ENCODE measurements around the gene CAPN2.

Gene CAPN2

GRCh38 chr1:223712194-223712849, at the start of gene CAPN2:
TSS of gene CAPN2 (plus strand) at chr1:223712539. CDS start at chr1:223712641, 102 bp downstream.
- peak; percentile 68 for DNase-seq (ENCODE audit: low spot score)

GRCh38 chr1:223662943-223663342, 49.4 kb upstream of the CAPN2 start:
- no peak for DNase-seq (ENCODE audit: low spot score)

GRCh38 chr1:223664106-223664505, 48.2 kb upstream of the CAPN2 start:
- no peak for DNase-seq (ENCODE audit: low spot score)

DNA sequence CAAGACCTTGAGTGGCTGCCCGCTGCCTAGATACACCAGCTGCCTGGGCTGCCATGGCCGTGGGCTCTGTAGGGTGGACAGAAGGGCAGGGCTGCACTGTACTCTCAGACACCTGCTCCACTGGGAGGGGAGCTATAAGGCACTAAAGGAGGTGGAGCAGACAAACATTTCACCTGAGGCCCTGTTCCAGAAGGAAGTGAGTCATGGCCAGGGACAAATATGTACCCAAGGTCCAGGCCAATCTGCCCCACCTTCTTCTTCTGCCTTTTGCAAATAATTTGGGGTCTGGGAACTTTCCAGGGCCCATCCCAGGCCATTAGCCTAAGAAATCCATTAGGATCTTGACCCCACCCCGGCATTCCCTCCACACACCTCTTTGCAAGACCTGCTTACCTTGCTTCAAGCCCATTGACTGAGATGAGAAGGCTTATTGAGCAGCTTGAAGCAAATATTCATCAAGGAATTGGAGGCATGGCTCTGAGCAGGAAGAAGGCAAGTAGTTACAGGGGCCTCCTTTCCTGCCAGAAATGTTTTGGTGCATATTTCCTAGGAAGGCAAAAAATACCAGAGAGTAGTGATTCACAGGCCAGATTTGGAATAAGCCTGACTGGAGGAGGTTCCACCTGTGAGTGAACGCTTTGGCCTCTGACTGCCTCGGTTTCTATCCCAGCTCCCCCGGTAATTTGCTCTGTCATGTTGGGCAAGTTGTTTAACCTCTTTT, 46.6 kb upstream of the CAPN2 start, which contains the start of gene CAPN8:
TSS of gene CAPN8 (minus strand) at position 110 of the 721 bp plus-strand sequence. CDS start at position 55, 55 bp downstream.
- no peak for DNase-seq (ENCODE audit: low spot score)

GRCh38 chr1:223667484-223668182, 44.7 kb upstream of the CAPN2 start:
- DNase-seq (ENCODE audit: low spot score): no peak

DNA sequence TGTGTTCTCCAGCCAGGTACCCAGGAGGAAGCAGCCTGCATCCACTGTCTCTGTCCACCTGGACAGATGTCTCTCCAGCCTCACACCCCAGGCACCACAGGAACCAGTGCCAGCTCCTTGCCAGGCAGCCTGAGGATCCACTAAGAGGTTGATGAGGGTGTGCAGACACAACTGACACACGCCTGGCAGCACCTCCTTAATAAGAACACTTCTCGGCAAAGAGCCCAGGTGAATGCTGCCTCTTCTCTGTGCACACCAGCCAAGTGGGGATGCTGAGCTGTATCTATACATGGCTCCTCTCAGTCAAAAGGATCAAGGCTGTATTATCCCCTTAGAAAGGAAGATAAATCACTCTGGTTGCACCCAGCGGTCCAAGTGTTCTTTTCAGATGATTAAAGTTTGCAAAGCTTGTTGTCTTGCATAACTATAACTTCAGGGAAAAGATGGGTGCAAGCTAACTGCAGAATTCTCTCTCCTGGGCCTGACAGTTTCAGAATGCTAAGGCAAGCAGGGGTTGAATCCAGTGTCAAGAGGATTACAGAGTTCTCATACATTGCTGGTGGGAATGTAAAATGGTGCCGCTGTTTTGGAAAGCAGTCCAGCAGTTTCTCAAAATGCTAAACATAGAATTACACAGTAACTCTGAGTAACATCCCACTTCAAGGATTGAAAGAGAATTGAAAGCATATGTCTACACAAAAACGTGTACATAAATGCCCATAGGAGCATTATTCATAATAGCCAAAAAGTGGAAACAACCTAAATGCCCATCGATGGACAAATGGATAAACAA, 43.1 kb upstream of the CAPN2 start:
- DNase-seq (ENCODE audit: low spot score): no peak

DNA sequence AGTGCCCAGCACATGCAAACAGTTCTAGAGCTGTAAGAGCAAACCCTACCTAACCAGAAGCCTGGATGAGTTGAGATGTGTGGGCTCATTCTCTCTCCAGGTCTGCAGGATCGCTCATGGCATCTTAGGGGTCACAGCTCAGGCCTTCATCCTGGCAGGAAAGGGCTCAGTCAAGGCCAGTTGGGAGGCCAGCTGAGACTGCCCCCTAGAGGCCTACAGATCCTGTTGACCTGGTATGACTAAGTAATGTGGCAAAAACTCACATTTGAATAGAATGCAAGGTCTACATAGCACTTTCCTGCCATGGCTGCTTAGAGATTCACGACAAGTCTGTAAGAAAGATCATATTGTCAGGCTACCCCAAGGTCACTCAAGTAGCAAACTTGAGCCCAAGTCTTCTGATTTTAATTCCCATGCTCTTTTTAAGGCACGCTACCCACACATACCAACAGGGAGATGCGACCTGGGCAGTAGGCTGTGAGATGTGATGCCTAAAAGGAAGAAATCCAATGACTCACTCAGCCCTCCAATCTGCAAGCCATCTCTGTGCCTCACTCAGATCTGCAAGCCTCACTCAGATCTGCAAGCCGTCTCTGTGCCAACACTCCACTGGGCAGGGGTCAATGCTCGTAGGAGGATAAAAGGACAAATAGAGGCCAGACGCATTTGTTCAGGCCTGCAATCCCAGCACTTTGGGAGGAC, 41.7 kb upstream of the CAPN2 start:
- peak; percentile 14 for DNase-seq (ENCODE audit: low spot score)

GRCh38 chr1:223674119-223674890, 38.0 kb upstream of the CAPN2 start:
- no peak for DNase-seq (ENCODE audit: low spot score)

DNA sequence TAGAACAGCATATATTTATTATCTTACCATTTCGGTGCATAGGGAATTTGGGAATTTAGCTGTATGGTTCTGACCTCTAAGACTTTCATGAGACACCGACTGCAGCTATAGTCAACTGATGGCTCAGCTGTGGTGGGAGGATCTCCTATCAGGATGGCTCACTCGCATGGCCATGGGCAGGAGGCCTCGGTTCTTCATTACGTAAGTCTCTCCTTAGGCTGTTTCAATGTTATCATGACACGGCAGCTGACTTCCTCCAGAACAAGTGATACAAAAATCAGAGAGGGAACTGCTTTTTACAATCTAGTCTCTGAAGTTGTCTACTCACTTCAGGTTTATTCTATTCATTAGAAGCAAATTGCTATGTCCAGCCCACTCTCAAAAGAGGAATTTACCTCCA, 33.5 kb upstream of the CAPN2 start:
- no peak for DNase-seq (ENCODE audit: low spot score)

DNA sequence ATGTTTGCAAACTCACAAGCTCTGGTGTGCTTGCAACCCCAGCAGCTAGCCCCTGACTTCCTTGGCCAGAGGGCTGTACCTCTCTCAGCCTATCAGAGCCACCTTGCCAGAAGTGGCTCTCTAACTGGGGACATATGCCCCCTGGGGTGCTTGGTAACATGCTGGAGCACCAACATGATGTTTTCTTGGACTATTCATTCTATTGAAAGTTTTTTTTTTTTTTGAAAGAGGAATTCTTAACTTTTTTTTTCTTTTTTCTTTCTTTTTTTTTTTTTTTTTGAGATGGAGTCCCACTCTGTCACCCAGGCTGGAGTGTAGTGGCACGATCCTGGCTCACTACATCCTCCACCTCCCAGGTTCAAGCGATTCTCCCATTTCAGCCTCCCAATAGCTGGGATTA, 32.2 kb upstream of the CAPN2 start:
- no peak for DNase-seq (ENCODE audit: low spot score)

- no peak for DNase-seq (ENCODE audit: low spot score)
Measured at GRCh38 chr1:223682502-223682901, 29.8 kb upstream of the CAPN2 start.

- DNase-seq (ENCODE audit: low spot score): peak; percentile 60
Measured at GRCh38 chr1:223683586-223684487, 28.5 kb upstream of the CAPN2 start.

GRCh38 chr1:223684488-223684792, 27.9 kb upstream of the CAPN2 start:
- DNase-seq (ENCODE audit: low spot score): no peak

GRCh38 chr1:223691121-223691520, 21.2 kb upstream of the CAPN2 start:
- no peak for DNase-seq (ENCODE audit: low spot score)

- DNase-seq (ENCODE audit: low spot score): no peak
Measured at GRCh38 chr1:223695014-223695548, 17.3 kb upstream of the CAPN2 start.

- no peak for DNase-seq (ENCODE audit: low spot score)
Measured at GRCh38 chr1:223695941-223696340, 16.4 kb upstream of the CAPN2 start.

DNA sequence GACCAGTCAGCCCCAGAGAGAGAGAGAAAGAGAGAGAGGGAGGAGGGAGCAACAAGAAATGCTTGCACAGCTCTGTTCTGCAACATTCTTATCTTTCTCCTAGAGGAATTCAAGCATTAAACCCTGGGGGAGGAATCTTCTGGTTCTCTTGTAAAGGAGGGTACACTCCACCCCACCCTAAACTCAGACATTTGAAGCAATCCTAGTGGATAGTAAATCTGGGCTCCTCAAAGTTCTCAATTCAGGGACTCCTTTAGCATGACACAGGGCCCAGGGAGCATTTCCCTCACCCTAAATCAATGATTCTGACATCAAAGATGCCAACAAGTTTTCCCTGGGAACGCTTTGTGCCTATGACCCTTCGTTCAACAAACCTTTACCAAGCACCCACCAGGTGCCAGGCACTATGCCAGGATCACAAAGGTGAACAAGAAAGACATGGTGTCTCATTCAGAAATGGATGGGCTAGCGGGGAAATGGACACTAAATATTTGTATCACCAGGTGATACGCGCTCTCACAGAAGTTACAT, 11.9 kb upstream of the CAPN2 start:
- DNase-seq (ENCODE audit: low spot score): no peak

GRCh38 chr1:223700942-223701637, 11.2 kb upstream of the CAPN2 start:
- DNase-seq (ENCODE audit: low spot score): no peak

All from CD4-positive, alpha-beta T cell treated with Interleukin-2 at 100 ng/mL for 4 hours (primary cell).